IMR-90 (cell line): ENCODE data around the gene ABCA12. TPM values are rescaled to one million over a fixed set of nuclear protein-coding genes. Genes with fewer than 3 reads are reported as not detected.

Source experiments
- ATAC-seq: fragments of 200-7000 bp; cut with Tn5 transposase; 2 replicates; pipeline ENCODE4 v1.9.1; 2020; ENCODE audit warnings: low read depth, mild to moderate bottlenecking, moderate library complexity
- BruUV-seq: library from RNA; stranded (reverse); fragments of 400-500 nt; replicated peaks from 2 replicates; lab custom pipeline; 2021; lab: Mats Ljungman, UMichigan
- CTCF ChIA-PET: fragments of 300-600 bp; formaldehyde crosslinking; extraction: SDS; loops from one replicate; lab custom pipeline; 2021; ENCODE audit warnings: antibody characterized with exemption; lab: Yijun Ruan, JAX
- POLR2A ChIA-PET: fragments of 300-600 bp; sonication (Branson Sonifier 250); formaldehyde crosslinking; loops from one replicate; lab custom pipeline; 2022; ENCODE audit warnings: antibody characterized with exemption; ENCODE audit not compliant: unreplicated experiment; lab: Charles Lee
- DNase-seq: peaks from one replicate; pipeline ENCODE4 v3.0.0; 2013
- H2AFZ ChIP-seq: replicated peaks from 2 replicates; pipeline ENCODE3; 2013; ENCODE audit warnings: low read length, mild to moderate bottlenecking; ENCODE audit not compliant: poor library complexity
- H2AK5ac ChIP-seq: 2 replicates; pipeline ENCODE4 v1.6.1; 2013; ENCODE audit warnings: low read depth, low read length, inconsistent platforms
- H2AK9ac ChIP-seq: replicated peaks from 2 replicates; pipeline ENCODE3; 2013; ENCODE audit warnings: mild to moderate bottlenecking, low read depth, low read length, moderate library complexity; ENCODE audit not compliant: poor library complexity
- H2BK120ac ChIP-seq: 2 replicates; pipeline ENCODE4 v1.6.1; 2013; ENCODE audit warnings: low read depth, low read length, inconsistent platforms
- H2BK15ac ChIP-seq: 3 replicates; pipeline ENCODE4 v1.6.1; 2013; ENCODE audit warnings: low read depth, low read length, inconsistent platforms
- H2BK20ac ChIP-seq: 2 replicates; pipeline ENCODE4 v1.6.1; 2013; ENCODE audit warnings: low read depth, mild to moderate bottlenecking, inconsistent platforms, low read length, moderate library complexity
- H2BK5ac ChIP-seq: 2 replicates; pipeline ENCODE4 v1.6.1; 2013; ENCODE audit warnings: mild to moderate bottlenecking, low read depth, low read length, inconsistent platforms; ENCODE audit not compliant: poor library complexity, severe bottlenecking
- H3K14ac ChIP-seq: replicated peaks from 2 replicates; pipeline ENCODE4 v1.6.1; 2013; ENCODE audit warnings: low read depth, low read length, inconsistent platforms
- H3K18ac ChIP-seq: 2 replicates; pipeline ENCODE4 v1.6.1; 2013; ENCODE audit warnings: low read depth, low read length, control low read depth
- H3K23ac ChIP-seq: 2 replicates; pipeline ENCODE4 v1.6.1; 2013; ENCODE audit warnings: low read depth, low read length, inconsistent platforms
- H3K27ac ChIP-seq: 2 replicates; pipeline ENCODE4 v1.5.1; 2013; ENCODE audit warnings: mild to moderate bottlenecking, control low read depth, low read length; ENCODE audit not compliant: insufficient read depth
- H3K27me3 ChIP-seq: 2 replicates; pipeline ENCODE4 v1.6.1; 2013; ENCODE audit warnings: low read length; ENCODE audit not compliant: control insufficient read depth, insufficient read depth
- H3K36me3 ChIP-seq: 2 replicates; pipeline ENCODE4 v1.6.1; 2013; ENCODE audit warnings: low read length, mixed read lengths; ENCODE audit not compliant: control insufficient read depth, insufficient read depth
- H3K4ac ChIP-seq: 2 replicates; pipeline ENCODE4 v1.6.1; 2013; ENCODE audit warnings: low read depth, low read length, inconsistent platforms
- H3K4me1 ChIP-seq: 2 replicates; pipeline ENCODE4 v1.6.1; 2013; ENCODE audit warnings: low read length, mixed read lengths; ENCODE audit not compliant: control insufficient read depth, insufficient read depth
- H3K4me2 ChIP-seq: 2 replicates; pipeline ENCODE4 v1.6.1; 2013; ENCODE audit warnings: low read depth, mild to moderate bottlenecking, control low read depth, low read length, moderate library complexity
- H3K4me3 ChIP-seq: 2 replicates; pipeline ENCODE4 v1.5.1; 2013; ENCODE audit warnings: low read depth, mild to moderate bottlenecking, control low read depth, low read length, moderate library complexity; ENCODE audit not compliant: insufficient read depth
- H3K56ac ChIP-seq: 2 replicates; pipeline ENCODE4 v1.6.1; 2013; ENCODE audit warnings: low read length, inconsistent platforms; ENCODE audit not compliant: insufficient read depth; ENCODE audit errors: extremely low read depth
- H3K79me1 ChIP-seq, 2 experiments: 2 replicates each; pipeline ENCODE4 v1.6.1; 2013; ENCODE audit warnings: low read length in 2 of 2, inconsistent platforms in 1 of 2, low read depth in 1 of 2
- H3K9ac ChIP-seq: 2 replicates; pipeline ENCODE4 v1.6.1; 2013; ENCODE audit warnings: low read depth, low read length, control low read depth
- H3K9me1 ChIP-seq: 2 replicates; pipeline ENCODE4 v1.6.1; 2013; ENCODE audit warnings: low read length, inconsistent platforms; ENCODE audit not compliant: insufficient read depth
- H3K9me3 ChIP-seq: 2 replicates; pipeline ENCODE4 v1.6.1; 2013; ENCODE audit warnings: low read length; ENCODE audit not compliant: control insufficient read depth, insufficient read depth
- H4K20me1 ChIP-seq: 2 replicates; pipeline ENCODE4 v1.6.1; 2013; ENCODE audit warnings: low read length, inconsistent platforms; ENCODE audit not compliant: insufficient read depth
- H4K5ac ChIP-seq: 2 replicates; pipeline ENCODE4 v1.6.1; 2013; ENCODE audit warnings: mild to moderate bottlenecking, low read depth, low read length, control low read depth
- H4K8ac ChIP-seq, 2 experiments: 2 replicates each; pipeline ENCODE4 v1.6.1; 2013; ENCODE audit warnings: low read depth in 2 of 2, low read length in 2 of 2, control low read depth in 1 of 2, inconsistent platforms in 1 of 2
- H4K91ac ChIP-seq: 2 replicates; pipeline ENCODE4 v1.6.1; 2013; ENCODE audit warnings: low read depth, low read length, inconsistent platforms; ENCODE audit not compliant: insufficient read depth
- CHD1 ChIP-seq: IDR thresholded peaks from 2 replicates; pipeline ENCODE4 v1.6.1; 2012; ENCODE audit warnings: low read depth, low read length, improper control_type of control experiment
- FOS ChIP-seq: fragments of 150-350 bp; IDR thresholded peaks from 2 replicates; pipeline ENCODE4 v1.6.1; 2016; ENCODE audit warnings: low read depth, low read length
- MAZ ChIP-seq: IDR thresholded peaks from 2 replicates; pipeline ENCODE4 v1.6.1; 2012; ENCODE audit warnings: low read depth, mild to moderate bottlenecking, low read length, improper control_type of control experiment, moderate library complexity, borderline replicate concordance
- MXI1 ChIP-seq: IDR thresholded peaks from 2 replicates; pipeline ENCODE4 v1.6.1; 2012; ENCODE audit warnings: low read depth, mild to moderate bottlenecking, low read length, moderate library complexity, borderline replicate concordance
- POLR2A ChIP-seq: IDR thresholded peaks from 2 replicates; pipeline ENCODE4 v1.6.1; 2012; ENCODE audit warnings: mild to moderate bottlenecking, low read depth, low read length
- RAD21 ChIP-seq: IDR thresholded peaks from 2 replicates; pipeline ENCODE4 v1.6.1; 2012; ENCODE audit warnings: low read length, improper control_type of control experiment
- RCOR1 ChIP-seq: IDR thresholded peaks from 2 replicates; pipeline ENCODE4 v1.6.1; 2012; ENCODE audit warnings: mild to moderate bottlenecking, low read length, improper control_type of control experiment; ENCODE audit not compliant: insufficient replicate concordance
- RFX5 ChIP-seq: IDR thresholded peaks from 2 replicates; pipeline ENCODE4 v1.8.0; 2012; ENCODE audit warnings: low read depth, mild to moderate bottlenecking, low read length, moderate library complexity
- WGBS, 2 experiments: methylation state at CpG; one replicate each; pipeline versions ENCODE4 v1.1.5 to v1.1.7; 2013; ENCODE audit warnings: missing lambda C conversion rate in 2 of 2; ENCODE audit not compliant: insufficient read length in 1 of 2; ENCODE audit errors: extremely low coverage in 2 of 2; 5-methylcytosine and 5-hydroxymethylcytosine counted together
- dilution Hi-C: fragments of 300-500 bp; cut with HindIII; formaldehyde crosslinking; loops from one replicate; pipeline ENCODE4 v1.14.3; 2018; ENCODE audit warnings: low sequenced_read_pairs; ENCODE audit not compliant: unreplicated experiment
- in situ Hi-C: fragments of 300-500 bp; cut with MboI; formaldehyde crosslinking; loops from 3 replicates; pipeline ENCODE4 v1.14.3; 2019; ENCODE audit warnings: low sequenced_read_pairs, inconsistent platforms, mixed read lengths
- intact Hi-C: fragments of 100-400 bp; cut with micrococcal nuclease; formaldehyde crosslinking; loops from 2 replicates; pipeline ENCODE4 v1.10.0; 2022
- polyA plus RNA-seq, 3 experiments: library from polyadenylated mRNA; depleted of rRNA; stranded (reverse); fragments of >200 nt; gene quantifications; 2 replicates each; pipeline ENCODE4 v1.2.3, GENCODE V29; 2012; ENCODE audit warnings: low replicate concordance in 1 of 3
- total RNA-seq: library from RNA; depleted of rRNA; stranded (reverse); fragments of >200 nt; gene quantifications from 2 replicates; pipeline ENCODE4 v1.2.3, GENCODE V29; 2012
- TF ChIP-seq, protein P1 (sequence below): conservative IDR thresholded peaks from 2 replicates; pipeline ENCODE4 v1.5.1; 2012; ENCODE audit warnings: mild to moderate bottlenecking, low read depth, low read length, improper control_type of control experiment
- TF ChIP-seq, protein P2 (sequence below): fragments of 150-350 bp; IDR thresholded peaks from 2 replicates; pipeline ENCODE4 v1.6.1; 2016; ENCODE audit warnings: low read depth, mild to moderate bottlenecking, low read length, moderate library complexity, borderline replicate concordance

The ABCA12 gene
- total and polyA plus RNA-seq, 2 of the 4 experiments (the other 2 are of a cell fraction): under 0.01 TPM; not detected in 1

DNA sequence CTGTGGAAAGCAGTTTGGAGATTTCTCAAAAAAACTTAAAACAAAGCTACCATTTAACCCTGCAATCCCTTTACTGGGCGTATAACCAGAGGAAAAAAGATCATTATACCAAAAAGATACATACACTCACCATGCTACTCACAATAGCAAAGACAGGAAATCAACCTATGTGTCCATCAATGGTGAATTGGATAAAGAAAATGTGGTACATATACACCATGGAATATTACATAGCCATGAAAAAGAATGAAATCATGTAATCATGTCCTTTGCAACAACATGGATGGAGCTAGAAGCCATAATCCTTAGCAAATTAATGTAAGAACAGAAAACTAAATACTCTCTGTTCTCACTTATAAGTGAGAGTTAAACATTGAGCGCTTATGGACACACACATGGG, 18.6 kb downstream of the ABCA12 start:
- Histone ChIP-seq H3K4me2 (no peak overlapping the region), H2AK9ac (no peak overlapping the region), H4K20me1 (no peaks in the 10 kb centered on the region), H3K14ac (no peak overlapping the region), H4K91ac (no peak overlapping the region), H4K8ac (no peak overlapping the region), H3K18ac (no peak overlapping the region), H2BK20ac (no peak overlapping the region), H3K79me1 (no peaks in the 10 kb centered on the region), H3K36me3 (no peaks in the 10 kb centered on the region), H2BK15ac (no peak overlapping the region), H2AK5ac (no peak overlapping the region), H3K4ac (no peak overlapping the region), H3K9me3 (no peaks in the 10 kb centered on the region), H3K27me3 (no peaks in the 10 kb centered on the region), H3K4me3 (no peak overlapping the region), H2BK120ac (no peak overlapping the region), H4K5ac (no peak overlapping the region), H2BK5ac (no peak overlapping the region), H3K27ac (no peak overlapping the region), H3K56ac (no peak overlapping the region), H3K4me1 (no peaks in the 10 kb centered on the region), H2AFZ (no peak overlapping the region), H3K9me1 (no peaks in the 10 kb centered on the region), H3K23ac (no peak overlapping the region), H3K9ac (no peak overlapping the region)
- dilution Hi-C loops (no loop called here), intact Hi-C loops (no loop called here), in situ Hi-C loops (no loop called here)
- no TSS peak for BruUV-seq
- TF ChIP-seq MXI1 (no peak), POLR2A (no peak), RAD21 (no peak), CHD1 (no peak), FOS (no peak), MAZ (no peak), RCOR1 (no peak), RFX5 (no peak)
- TF ChIP-seq, protein P1, sequence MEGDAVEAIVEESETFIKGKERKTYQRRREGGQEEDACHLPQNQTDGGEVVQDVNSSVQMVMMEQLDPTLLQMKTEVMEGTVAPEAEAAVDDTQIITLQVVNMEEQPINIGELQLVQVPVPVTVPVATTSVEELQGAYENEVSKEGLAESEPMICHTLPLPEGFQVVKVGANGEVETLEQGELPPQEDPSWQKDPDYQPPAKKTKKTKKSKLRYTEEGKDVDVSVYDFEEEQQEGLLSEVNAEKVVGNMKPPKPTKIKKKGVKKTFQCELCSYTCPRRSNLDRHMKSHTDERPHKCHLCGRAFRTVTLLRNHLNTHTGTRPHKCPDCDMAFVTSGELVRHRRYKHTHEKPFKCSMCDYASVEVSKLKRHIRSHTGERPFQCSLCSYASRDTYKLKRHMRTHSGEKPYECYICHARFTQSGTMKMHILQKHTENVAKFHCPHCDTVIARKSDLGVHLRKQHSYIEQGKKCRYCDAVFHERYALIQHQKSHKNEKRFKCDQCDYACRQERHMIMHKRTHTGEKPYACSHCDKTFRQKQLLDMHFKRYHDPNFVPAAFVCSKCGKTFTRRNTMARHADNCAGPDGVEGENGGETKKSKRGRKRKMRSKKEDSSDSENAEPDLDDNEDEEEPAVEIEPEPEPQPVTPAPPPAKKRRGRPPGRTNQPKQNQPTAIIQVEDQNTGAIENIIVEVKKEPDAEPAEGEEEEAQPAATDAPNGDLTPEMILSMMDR: no peak
- TF ChIP-seq, protein P2, sequence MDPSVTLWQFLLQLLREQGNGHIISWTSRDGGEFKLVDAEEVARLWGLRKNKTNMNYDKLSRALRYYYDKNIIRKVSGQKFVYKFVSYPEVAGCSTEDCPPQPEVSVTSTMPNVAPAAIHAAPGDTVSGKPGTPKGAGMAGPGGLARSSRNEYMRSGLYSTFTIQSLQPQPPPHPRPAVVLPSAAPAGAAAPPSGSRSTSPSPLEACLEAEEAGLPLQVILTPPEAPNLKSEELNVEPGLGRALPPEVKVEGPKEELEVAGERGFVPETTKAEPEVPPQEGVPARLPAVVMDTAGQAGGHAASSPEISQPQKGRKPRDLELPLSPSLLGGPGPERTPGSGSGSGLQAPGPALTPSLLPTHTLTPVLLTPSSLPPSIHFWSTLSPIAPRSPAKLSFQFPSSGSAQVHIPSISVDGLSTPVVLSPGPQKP: no peak
- WGBS, 2 experiments: no CpG with 5 or more reads among the region's 2 CpGs
- ATAC-seq (no peak), DNase-seq (no peak)
- ChIA-PET CTCF (no interaction called here), POLR2A (no interaction called here)
